ENCODE data around the gene AQP6.

AQP6 gene, protein sequence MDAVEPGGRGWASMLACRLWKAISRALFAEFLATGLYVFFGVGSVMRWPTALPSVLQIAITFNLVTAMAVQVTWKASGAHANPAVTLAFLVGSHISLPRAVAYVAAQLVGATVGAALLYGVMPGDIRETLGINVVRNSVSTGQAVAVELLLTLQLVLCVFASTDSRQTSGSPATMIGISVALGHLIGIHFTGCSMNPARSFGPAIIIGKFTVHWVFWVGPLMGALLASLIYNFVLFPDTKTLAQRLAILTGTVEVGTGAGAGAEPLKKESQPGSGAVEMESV

DNA sequence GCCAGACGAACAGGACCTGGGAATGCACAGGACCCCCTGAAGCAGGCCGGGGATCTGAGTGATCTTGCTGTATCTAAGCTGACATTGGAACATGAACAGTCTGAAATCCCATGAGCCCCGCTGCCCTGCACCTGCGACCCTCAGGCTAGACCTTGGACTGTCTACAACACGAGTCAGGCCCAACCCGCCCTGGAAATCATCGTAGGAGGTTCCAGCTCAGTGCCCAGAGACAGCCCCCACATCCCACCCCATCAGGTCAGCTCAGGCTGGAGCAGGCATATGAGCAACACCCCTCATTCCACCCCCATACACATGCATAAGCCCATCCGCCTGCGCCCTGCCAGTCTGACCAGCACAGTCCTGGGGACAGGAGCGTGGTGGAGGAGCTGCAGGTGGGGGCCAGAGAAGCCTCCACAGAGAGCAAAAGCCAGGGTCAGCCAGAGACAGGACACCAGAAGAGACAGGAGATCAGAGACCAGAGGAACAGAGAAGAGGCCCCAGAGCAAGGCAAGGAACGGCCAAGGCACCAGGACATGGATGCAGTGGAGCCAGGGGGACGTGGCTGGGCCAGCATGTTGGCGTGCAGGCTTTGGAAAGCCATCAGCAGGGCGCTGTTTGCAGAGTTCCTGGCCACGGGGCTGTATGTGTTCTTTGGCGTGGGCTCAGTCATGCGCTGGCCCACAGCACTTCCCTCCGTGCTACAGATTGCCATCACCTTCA, at the start of gene AQP6:
Gene AQP6, plus strand, starts transcription at position 307 of the 720 bp plus-strand sequence. Its CDS starts 227 bp downstream, at position 534.
- no peaks in the 10 kb centered on the region for H3K9me3 ChIP-seq (ENCODE audit: control insufficient read depth, insufficient read depth, low read length)
- H3K27me3 ChIP-seq (ENCODE audit: control insufficient read depth, insufficient read depth, low read length) = no peaks in the 10 kb centered on the region; the same call in 1 of the 2 replicates
- no peak within 1 kb of the TSS for H3K4me3 ChIP-seq (ENCODE audit: low read length)
- no peak within 1 kb of the TSS for H3K27ac ChIP-seq (ENCODE audit: low read length)
- no peaks in the 10 kb centered on the region for H3K36me3 ChIP-seq (ENCODE audit: control insufficient read depth, insufficient read depth, low read length)
- H3K4me1 ChIP-seq (ENCODE audit: control insufficient read depth, insufficient read depth, low read length) = no peaks in the 10 kb centered on the region
- DNase-seq (ENCODE audit: low read depth, low spot score) = no peak
- no CpG with 5 or more reads among the region's 18 CpGs for WGBS (ENCODE audit: insufficient coverage, insufficient read length)

DNA sequence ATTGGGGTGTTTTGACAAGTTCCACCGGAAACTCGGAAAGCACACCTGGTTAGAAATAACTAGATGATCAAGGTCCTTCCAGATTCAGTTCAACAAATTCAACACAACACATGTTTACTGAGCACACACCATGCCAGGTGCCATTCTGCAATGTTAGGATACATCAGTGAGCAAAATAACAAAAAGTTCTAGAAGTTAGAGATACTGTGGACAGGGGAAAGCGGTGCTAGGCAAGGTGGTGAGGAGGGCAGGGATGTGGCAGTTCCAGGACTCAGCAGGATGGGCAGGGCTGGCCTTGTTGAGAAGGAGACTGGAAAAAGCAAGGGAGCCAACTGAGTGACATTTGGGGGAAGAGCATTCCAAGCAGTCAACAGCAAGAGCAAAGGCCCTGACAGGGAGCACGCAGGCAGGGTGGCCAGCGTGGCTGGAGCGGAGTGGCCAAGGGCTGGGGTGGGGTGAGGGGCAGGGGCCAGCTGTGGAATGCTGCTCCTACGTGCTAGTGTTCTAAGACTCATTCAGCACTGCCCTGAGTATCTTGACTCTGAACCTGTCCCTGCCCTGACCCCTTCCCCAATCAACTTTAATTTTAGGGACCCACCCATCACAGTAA, 49.6 kb upstream of the AQP6 start:
- peaks cover 1% of the 10 kb centered on the region; the same call in 1 of the 2 replicates for H3K4me1 ChIP-seq (ENCODE audit: control insufficient read depth, insufficient read depth, low read length)
- no peaks in the 10 kb centered on the region for H3K27me3 ChIP-seq (ENCODE audit: control insufficient read depth, insufficient read depth, low read length)
- no CpG with 5 or more reads among the region's 7 CpGs for WGBS (ENCODE audit: insufficient coverage, insufficient read length)
- no peaks in the 10 kb centered on the region for H3K36me3 ChIP-seq (ENCODE audit: control insufficient read depth, insufficient read depth, low read length)
- H3K4me3 ChIP-seq (ENCODE audit: low read length) = no peak overlapping the region
- no peak for DNase-seq (ENCODE audit: low read depth, low spot score)
- no peak overlapping the region for H3K27ac ChIP-seq (ENCODE audit: low read length)
- no peaks in the 10 kb centered on the region for H3K9me3 ChIP-seq (ENCODE audit: control insufficient read depth, insufficient read depth, low read length)

DNA sequence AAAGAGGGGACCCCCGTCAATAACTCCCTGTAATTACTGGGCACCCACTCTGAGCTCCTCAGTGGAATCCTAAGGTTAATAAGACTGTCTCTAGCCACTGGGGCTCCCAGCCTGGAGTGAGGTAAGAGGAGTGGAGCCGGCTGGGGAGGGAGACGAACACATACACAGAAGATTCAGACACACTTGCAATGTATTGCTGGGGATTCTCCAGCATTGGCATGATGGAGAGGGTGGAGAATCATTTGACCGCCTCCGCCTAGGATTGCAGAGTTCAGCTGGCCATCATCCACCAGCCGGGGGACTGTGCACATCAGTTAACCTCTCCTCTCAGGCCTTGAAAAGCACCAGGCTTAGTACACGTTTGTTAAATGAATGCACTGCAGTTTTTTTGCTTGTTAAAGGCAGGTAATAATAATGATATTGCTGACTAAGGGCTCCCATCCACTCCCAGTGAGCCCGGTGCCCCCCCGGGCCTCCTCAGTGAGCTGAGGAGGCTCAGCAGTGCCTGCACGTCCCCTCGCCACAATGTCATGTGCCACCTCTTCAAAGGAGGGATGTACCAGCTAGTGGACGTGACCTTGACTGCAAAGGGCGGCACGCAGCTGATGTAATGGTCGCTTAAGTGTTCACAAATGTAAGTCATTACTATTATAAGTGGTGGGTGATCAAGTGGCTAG, 48.7 kb upstream of the AQP6 start:
- no peak overlapping the region for H3K4me3 ChIP-seq (ENCODE audit: low read length)
- peaks cover 1% of the 10 kb centered on the region; the same call in 1 of the 2 replicates for H3K4me1 ChIP-seq (ENCODE audit: control insufficient read depth, insufficient read depth, low read length)
- no peak overlapping the region for H3K27ac ChIP-seq (ENCODE audit: low read length)
- no peaks in the 10 kb centered on the region for H3K27me3 ChIP-seq (ENCODE audit: control insufficient read depth, insufficient read depth, low read length)
- no peak for DNase-seq (ENCODE audit: low read depth, low spot score)
- H3K36me3 ChIP-seq (ENCODE audit: control insufficient read depth, insufficient read depth, low read length) = no peaks in the 10 kb centered on the region
- no CpG with 5 or more reads among the region's 15 CpGs for WGBS (ENCODE audit: insufficient coverage, insufficient read length)
- H3K9me3 ChIP-seq (ENCODE audit: control insufficient read depth, insufficient read depth, low read length) = no peaks in the 10 kb centered on the region

DNA sequence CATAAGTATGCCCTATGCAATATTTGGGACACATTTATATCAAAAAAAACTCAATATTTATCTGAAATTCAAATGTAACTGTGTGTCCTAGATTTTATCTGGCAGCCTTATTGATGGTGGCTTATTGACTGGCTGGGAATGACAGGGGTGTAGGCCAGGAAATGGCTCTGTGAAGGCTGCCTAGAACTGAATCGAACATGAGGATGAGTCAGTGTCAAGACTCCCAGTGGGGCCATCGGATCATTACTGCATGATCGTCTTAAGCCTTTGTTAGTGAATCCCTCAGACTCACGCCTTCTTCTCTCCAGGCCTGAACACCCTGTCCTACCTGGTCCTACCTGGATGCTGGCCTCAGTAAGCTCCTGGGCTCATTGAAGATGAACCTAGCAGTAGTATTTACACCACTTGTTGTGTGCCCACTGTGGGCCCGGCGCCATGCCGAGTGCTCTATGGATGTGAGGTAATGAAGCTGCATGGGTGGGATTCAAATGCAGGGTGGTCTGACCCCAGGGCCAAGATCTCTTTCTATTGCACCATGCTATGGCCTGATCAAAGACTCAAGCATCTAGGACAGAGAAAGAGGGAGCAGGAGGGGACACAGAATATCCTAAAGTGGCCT, 48.0 kb upstream of the AQP6 start:
- no CpG with 5 or more reads among the region's 7 CpGs for WGBS (ENCODE audit: insufficient coverage, insufficient read length)
- H3K27ac ChIP-seq (ENCODE audit: low read length) = no peak overlapping the region
- no peak for DNase-seq (ENCODE audit: low read depth, low spot score)

DNA sequence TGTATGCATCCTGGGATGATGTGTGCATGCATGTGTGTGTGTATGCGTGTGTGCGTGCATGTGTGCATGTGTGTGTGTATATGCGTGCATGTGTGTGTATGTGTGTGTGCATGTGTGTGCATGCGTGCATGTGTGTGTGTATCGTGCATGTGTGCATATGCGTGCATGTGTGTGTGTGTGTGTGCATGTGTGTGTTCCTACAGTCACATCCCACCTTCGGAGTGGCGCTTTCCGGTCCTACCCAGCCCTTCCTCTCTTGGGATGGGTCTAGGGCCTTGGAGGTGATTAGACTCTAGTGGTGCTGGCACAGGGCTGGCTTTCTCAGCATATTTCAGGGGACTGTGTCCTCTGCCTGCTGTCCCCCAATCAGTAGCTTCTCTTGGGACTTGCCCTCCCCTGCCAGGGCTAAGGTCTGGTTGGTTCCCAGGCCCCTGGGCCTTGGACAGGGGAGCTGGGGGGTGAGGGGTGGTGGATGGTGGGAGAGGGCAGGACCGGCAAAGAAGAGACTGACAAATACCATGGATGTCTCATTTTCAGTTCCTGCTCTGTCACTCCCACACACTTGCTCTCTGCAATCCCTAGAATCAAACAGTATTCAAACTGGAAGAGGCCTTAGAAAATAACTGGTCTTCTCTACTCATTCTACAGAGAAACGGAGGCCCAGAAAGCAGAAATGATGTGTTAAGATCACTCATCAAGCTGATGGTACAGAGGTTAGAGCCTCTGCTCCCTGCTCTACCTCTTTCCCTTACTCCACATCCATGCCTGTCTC, 47.1 kb upstream of the AQP6 start:
- no CpG with 5 or more reads among the region's 11 CpGs for WGBS (ENCODE audit: insufficient coverage, insufficient read length)
- H3K27me3 ChIP-seq (ENCODE audit: control insufficient read depth, insufficient read depth, low read length) = no peaks in the 10 kb centered on the region
- no peak overlapping the region for H3K27ac ChIP-seq (ENCODE audit: low read length)
- H3K4me3 ChIP-seq (ENCODE audit: low read length) = no peak overlapping the region
- H3K9me3 ChIP-seq (ENCODE audit: control insufficient read depth, insufficient read depth, low read length) = no peaks in the 10 kb centered on the region
- H3K36me3 ChIP-seq (ENCODE audit: control insufficient read depth, insufficient read depth, low read length) = no peaks in the 10 kb centered on the region
- peaks cover 1% of the 10 kb centered on the region; the same call in 1 of the 2 replicates for H3K4me1 ChIP-seq (ENCODE audit: control insufficient read depth, insufficient read depth, low read length)
- no peak for DNase-seq (ENCODE audit: low read depth, low spot score)

More for the DNA sequence above, 48.0 kb upstream of the AQP6 start:
- Histone ChIP-seq H3K4me3 (ENCODE audit: low read length) (no peak overlapping the region), H3K27me3 (ENCODE audit: control insufficient read depth, insufficient read depth, low read length) (no peaks in the 10 kb centered on the region), H3K36me3 (ENCODE audit: control insufficient read depth, insufficient read depth, low read length) (no peaks in the 10 kb centered on the region), H3K9me3 (ENCODE audit: control insufficient read depth, insufficient read depth, low read length) (no peaks in the 10 kb centered on the region), H3K4me1 (ENCODE audit: control insufficient read depth, insufficient read depth, low read length) (peaks cover 1% of the 10 kb centered on the region; the same call in 1 of the 2 replicates)

DNA sequence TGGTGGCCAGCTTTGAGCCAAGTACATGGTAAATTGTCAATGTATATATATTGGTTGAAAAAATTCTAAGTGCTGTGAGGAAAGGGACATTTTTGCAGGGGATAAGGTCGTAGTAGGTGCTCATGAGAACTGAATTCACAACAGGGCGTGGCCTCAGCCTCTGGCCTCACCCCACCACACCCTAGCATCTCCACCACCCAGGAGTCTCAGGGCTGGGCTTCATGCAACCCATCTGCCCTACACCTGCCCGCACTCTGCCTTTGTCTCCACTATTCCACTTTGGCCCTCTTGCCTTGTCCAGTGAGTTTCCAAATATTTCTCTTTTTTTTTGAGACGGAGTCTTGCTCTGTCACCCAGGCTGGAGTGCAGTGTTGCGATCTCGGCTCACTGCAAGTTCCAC, 44.3 kb upstream of the AQP6 start:
- DNase-seq (ENCODE audit: low read depth, low spot score) = no peak
- Histone ChIP-seq H3K27me3 (ENCODE audit: control insufficient read depth, insufficient read depth, low read length) (no peaks in the 10 kb centered on the region), H3K36me3 (ENCODE audit: control insufficient read depth, insufficient read depth, low read length) (no peaks in the 10 kb centered on the region), H3K9me3 (ENCODE audit: control insufficient read depth, insufficient read depth, low read length) (no peaks in the 10 kb centered on the region), H3K4me3 (ENCODE audit: low read length) (no peak overlapping the region), H3K4me1 (ENCODE audit: control insufficient read depth, insufficient read depth, low read length) (no peaks in the 10 kb centered on the region), H3K27ac (ENCODE audit: low read length) (no peak overlapping the region)
- no CpG with 5 or more reads among the region's 6 CpGs for WGBS (ENCODE audit: insufficient coverage, insufficient read length)

DNA sequence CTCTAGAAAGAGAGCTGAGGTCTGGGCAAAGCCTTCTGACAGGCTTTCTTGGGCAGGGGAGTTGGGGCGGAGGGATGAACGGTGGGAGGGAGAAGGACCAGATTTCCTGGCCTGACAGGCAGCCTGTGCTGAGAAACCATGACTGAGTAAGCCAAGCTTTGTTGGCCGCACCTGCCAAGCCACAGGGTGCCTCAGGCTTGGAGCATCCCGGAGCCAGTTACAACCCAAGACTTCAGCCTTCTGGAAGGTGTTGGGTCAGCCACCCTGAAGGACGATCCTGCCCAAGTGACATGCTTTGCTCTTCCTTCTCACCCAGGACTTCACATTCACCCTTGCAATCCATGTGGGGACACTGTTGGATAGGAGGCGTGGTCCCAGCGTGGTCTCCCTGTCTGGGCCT, 43.2 kb upstream of the AQP6 start:
- Histone ChIP-seq H3K4me3 (ENCODE audit: low read length) (no peak overlapping the region), H3K27ac (ENCODE audit: low read length) (no peak overlapping the region), H3K36me3 (ENCODE audit: control insufficient read depth, insufficient read depth, low read length) (no peaks in the 10 kb centered on the region), H3K4me1 (ENCODE audit: control insufficient read depth, insufficient read depth, low read length) (no peaks in the 10 kb centered on the region), H3K9me3 (ENCODE audit: control insufficient read depth, insufficient read depth, low read length) (no peaks in the 10 kb centered on the region), H3K27me3 (ENCODE audit: control insufficient read depth, insufficient read depth, low read length) (no peaks in the 10 kb centered on the region)
- WGBS (ENCODE audit: insufficient coverage, insufficient read length) = no CpG with 5 or more reads among the region's 7 CpGs
- no peak for DNase-seq (ENCODE audit: low read depth, low spot score)

DNA sequence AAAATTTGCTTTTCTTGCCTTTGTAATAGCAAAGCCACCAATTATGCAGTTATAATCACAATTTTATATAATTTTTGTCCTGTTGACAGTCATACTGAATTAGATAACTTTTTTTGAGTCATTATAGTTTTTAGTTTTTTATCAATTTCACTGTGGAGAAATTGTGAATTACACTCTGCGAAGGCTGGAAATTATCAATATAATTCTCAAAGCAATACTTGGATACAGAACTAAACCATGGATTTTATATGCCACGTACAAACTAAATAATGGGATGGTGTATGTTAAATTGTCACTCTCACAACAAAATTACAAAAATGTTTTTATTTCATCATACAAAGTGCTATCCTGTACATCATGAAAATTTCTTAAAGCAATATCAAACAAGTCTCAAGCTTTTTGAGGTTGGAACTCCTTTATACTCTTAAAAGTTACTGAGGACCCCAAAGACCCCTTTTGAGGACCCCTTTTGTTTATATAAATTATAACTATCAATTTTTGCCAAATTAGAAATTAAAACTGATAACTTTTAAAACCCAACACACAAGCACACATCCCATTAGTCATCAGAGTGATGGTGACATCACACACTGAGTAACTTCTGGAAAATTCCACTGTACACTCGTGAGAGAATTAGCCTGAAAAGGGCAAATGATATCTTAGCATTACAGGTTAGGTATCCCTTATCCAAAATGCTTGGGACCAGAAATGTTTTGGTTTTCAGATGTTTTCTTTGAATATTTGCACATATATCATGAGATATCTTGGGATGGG, 42.0 kb upstream of the AQP6 start:
- no CpG with 5 or more reads among the region's 3 CpGs for WGBS (ENCODE audit: insufficient coverage, insufficient read length)
- Histone ChIP-seq H3K4me1 (ENCODE audit: control insufficient read depth, insufficient read depth, low read length) (no peaks in the 10 kb centered on the region), H3K36me3 (ENCODE audit: control insufficient read depth, insufficient read depth, low read length) (no peaks in the 10 kb centered on the region), H3K4me3 (ENCODE audit: low read length) (no peak overlapping the region), H3K27me3 (ENCODE audit: control insufficient read depth, insufficient read depth, low read length) (no peaks in the 10 kb centered on the region), H3K9me3 (ENCODE audit: control insufficient read depth, insufficient read depth, low read length) (no peaks in the 10 kb centered on the region), H3K27ac (ENCODE audit: low read length) (no peak overlapping the region)
- DNase-seq (ENCODE audit: low read depth, low spot score) = no peak

DNA sequence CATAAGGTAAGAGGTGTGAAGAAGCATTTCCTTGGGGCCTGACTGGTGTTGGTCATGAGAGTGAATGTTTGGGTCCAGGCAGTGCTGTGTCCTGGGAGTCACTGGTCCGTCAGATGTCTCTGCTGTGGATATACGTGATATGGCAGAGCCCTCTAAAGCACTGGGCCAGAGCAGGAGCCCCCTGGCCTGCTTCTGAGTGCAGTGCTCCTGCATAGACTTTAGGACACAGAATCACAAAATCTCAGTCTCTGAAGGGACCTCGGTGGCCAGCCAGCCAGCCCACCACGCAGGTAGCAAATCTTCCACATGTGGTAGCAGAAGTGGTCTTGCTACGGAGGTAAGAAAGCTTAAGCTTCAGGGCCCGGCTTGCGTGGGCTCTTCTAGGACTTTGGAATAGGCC, 40.7 kb upstream of the AQP6 start:
- no peak overlapping the region for H3K4me3 ChIP-seq (ENCODE audit: low read length)
- no peaks in the 10 kb centered on the region for H3K4me1 ChIP-seq (ENCODE audit: control insufficient read depth, insufficient read depth, low read length)
- WGBS (ENCODE audit: insufficient coverage, insufficient read length) = no CpG with 5 or more reads among the region's 7 CpGs
- H3K27ac ChIP-seq (ENCODE audit: low read length) = no peak overlapping the region
- no peaks in the 10 kb centered on the region for H3K36me3 ChIP-seq (ENCODE audit: control insufficient read depth, insufficient read depth, low read length)
- H3K9me3 ChIP-seq (ENCODE audit: control insufficient read depth, insufficient read depth, low read length) = no peaks in the 10 kb centered on the region
- no peak for DNase-seq (ENCODE audit: low read depth, low spot score)
- no peaks in the 10 kb centered on the region for H3K27me3 ChIP-seq (ENCODE audit: control insufficient read depth, insufficient read depth, low read length)
